Endothelial cell of umbilical vein (primary cell): ENCODE measurements around the gene BTK. TPM values are rescaled to one million over a fixed set of nuclear protein-coding genes. Genes with fewer than 3 reads are reported as not detected.

Source experiments
- BruUV-seq: library from RNA; stranded (reverse); fragments of 400-500 nt; replicated peaks from 2 replicates; lab custom pipeline; 2021; lab: Mats Ljungman, UMichigan
- CTCF ChIA-PET: fragments of 300-600, 350-600 bp; sonication (Branson Sonifier 250); formaldehyde crosslinking; loops from one replicate; lab custom pipeline; 2021; ENCODE audit warnings: antibody characterized with exemption, inconsistent platforms; lab: Charles Lee
- POLR2A ChIA-PET: fragments of 300-600, 350-600 bp; sonication (Branson Sonifier 250); formaldehyde crosslinking; loops from one replicate; lab custom pipeline; 2021; ENCODE audit warnings: antibody characterized with exemption, inconsistent platforms; lab: Charles Lee
- DNase-seq: peaks from one replicate; pipeline ENCODE4 v3.0.0-alpha.2; 2011; ENCODE audit warnings: low read depth, low spot score
- FAIRE-seq: peaks from 2 replicates; lab custom pipeline; 2011; peaks lifted over from hg19 to GRCh38; lab: Jason Lieb, UNC
- H2AFZ ChIP-seq: 2 replicates; pipeline ENCODE4 v1.6.0; 2012; ENCODE audit warnings: low read depth, low read length, control low read depth, inconsistent platforms
- H3K27ac ChIP-seq: 2 replicates; pipeline ENCODE4 v1.5.1; 2011; ENCODE audit warnings: low read depth, mild to moderate bottlenecking, control low read depth, low read length, moderate library complexity; ENCODE audit not compliant: insufficient read depth
- H3K27me3 ChIP-seq, 2 experiments: 2 replicates each; pipeline versions ENCODE4 v1.6.0 to v1.6.1; 2011; ENCODE audit warnings: low read length in 2 of 2, mixed read lengths in 1 of 2; ENCODE audit not compliant: control insufficient read depth in 2 of 2, insufficient read depth in 2 of 2
- H3K36me3 ChIP-seq, 2 experiments: 2 replicates in 1 of 2; 3 replicates in 1 of 2; pipeline ENCODE4 v1.5.1; 2011; ENCODE audit warnings: low read length in 2 of 2, mild to moderate bottlenecking in 1 of 2, moderate library complexity in 1 of 2; ENCODE audit not compliant: control insufficient read depth in 2 of 2, insufficient read depth in 2 of 2; ENCODE audit errors: extremely low read depth in 1 of 2
- H3K4me1 ChIP-seq: 3 replicates; pipeline ENCODE4 v1.5.1; 2011; ENCODE audit warnings: mild to moderate bottlenecking, low read length; ENCODE audit not compliant: control insufficient read depth, insufficient read depth; ENCODE audit errors: extremely low read depth
- H3K4me2 ChIP-seq: 2 replicates; pipeline ENCODE4 v1.6.1; 2011; ENCODE audit warnings: low read length, control low read depth, mixed read lengths; ENCODE audit not compliant: insufficient read depth
- H3K4me3 ChIP-seq, 3 experiments: fragments of 200-600 bp in 1 of 3; sonication (generic), shearing (Covaris generic) in 1 of 3; replicated peaks in 1 of 3; 2 replicates each; pipeline ENCODE4 v1.5.1; 2011 to 2016; ENCODE audit warnings: control low read depth in 3 of 3, low read length in 3 of 3, mild to moderate bottlenecking in 2 of 3, inconsistent platforms in 1 of 3, low read depth in 1 of 3, moderate library complexity in 1 of 3; ENCODE audit not compliant: insufficient read depth in 1 of 3
- H3K79me2 ChIP-seq: 2 replicates; pipeline ENCODE4 v1.6.0; 2012; ENCODE audit warnings: low read length, inconsistent platforms; ENCODE audit not compliant: control insufficient read depth, insufficient read depth
- H3K9ac ChIP-seq: replicated peaks from 2 replicates; pipeline ENCODE3; 2011; ENCODE audit warnings: low read length, control low read depth; ENCODE audit not compliant: insufficient read depth; ENCODE audit errors: extremely low read depth
- H3K9me1 ChIP-seq: replicated peaks from 3 replicates; pipeline ENCODE4 v1.6.0; 2011; ENCODE audit warnings: mild to moderate bottlenecking, low read length; ENCODE audit not compliant: control insufficient read depth, insufficient read depth; ENCODE audit errors: extremely low read depth
- H3K9me3 ChIP-seq: replicated peaks from 2 replicates; pipeline ENCODE4 v1.5.1; 2012; ENCODE audit warnings: low read length, inconsistent platforms; ENCODE audit not compliant: control insufficient read depth, insufficient read depth
- H4K20me1 ChIP-seq: replicated peaks from 2 replicates; pipeline ENCODE3; 2011; ENCODE audit warnings: mild to moderate bottlenecking, low read length; ENCODE audit not compliant: control insufficient read depth, insufficient read depth; ENCODE audit errors: extremely low read depth
- EZH2 ChIP-seq: IDR thresholded peaks from 2 replicates; pipeline ENCODE4 v1.6.1; 2012; ENCODE audit warnings: borderline replicate concordance, low read depth, mild to moderate bottlenecking, moderate library complexity, low read length, inconsistent platforms; ENCODE audit not compliant: severe bottlenecking
- FOS ChIP-seq: IDR thresholded peaks from 2 replicates; pipeline ENCODE4 v1.6.1; 2011; ENCODE audit warnings: mild to moderate bottlenecking, low read length, moderate library complexity, borderline replicate concordance; ENCODE audit not compliant: insufficient read depth
- GATA2 ChIP-seq: IDR thresholded peaks from 2 replicates; pipeline ENCODE4 v1.7.0; 2011; ENCODE audit warnings: low read depth, mild to moderate bottlenecking, moderate library complexity, mixed read lengths, low read length; ENCODE audit not compliant: insufficient read length, insufficient read depth
- JUN ChIP-seq: IDR thresholded peaks from 2 replicates; pipeline ENCODE4 v1.6.1; 2011; ENCODE audit warnings: borderline replicate concordance, low read depth; ENCODE audit not compliant: insufficient read length, insufficient read depth
- MYC ChIP-seq: IDR thresholded peaks from one replicate; pipeline ENCODE4 v1.6.1; 2011; ENCODE audit warnings: mild to moderate bottlenecking, low read depth, low read length
- POLR2A ChIP-seq: IDR thresholded peaks from 2 replicates; pipeline ENCODE4 v1.6.1; 2012; ENCODE audit warnings: low read depth, mild to moderate bottlenecking, control low read depth, low read length
- POLR2AphosphoS5 ChIP-seq: IDR thresholded peaks from 2 replicates; pipeline ENCODE4 v1.6.1; 2012; ENCODE audit warnings: low read depth, mild to moderate bottlenecking, control low read depth, low read length, moderate library complexity; ENCODE audit not compliant: insufficient read depth
- dilution Hi-C: fragments of 300-500 bp; cut with MboI; formaldehyde crosslinking; loops from one replicate; pipeline ENCODE4 v1.15.0; 2019; ENCODE audit warnings: low sequenced_read_pairs; ENCODE audit not compliant: extremely low pct_ligation_motif_present
- intact Hi-C: fragments of 100-400 bp; cut with micrococcal nuclease; formaldehyde crosslinking; loops from one replicate; pipeline ENCODE4 v1.10.0; 2022
- polyA plus RNA-seq, 4 experiments: library from polyadenylated mRNA; depleted of rRNA in 3 of 4; stranded (reverse) in 3 of 4; unstranded in 1 of 4; fragments of >200 nt; gene quantifications; 2 replicates each; pipeline versions ENCODE4 v1.2.1 to v1.2.3, GENCODE V29; 2011 to 2012; ENCODE audit warnings: missing spikeins in 1 of 4
- total RNA-seq: library from RNA; stranded (reverse); gene quantifications from 2 replicates; pipeline ENCODE4 v1.2.3, GENCODE V29; 2021
- TF ChIP-seq, protein P1 (sequence below): IDR thresholded peaks from 2 replicates; pipeline ENCODE4 v1.6.1; 2011; ENCODE audit not compliant: insufficient read depth, insufficient read length
- TF ChIP-seq, protein P2 (sequence below), 2 donors: IDR thresholded peaks; 1 replicate in 1 of 2; 2 replicates in 1 of 2; pipeline ENCODE4 v1.5.1; 2011; ENCODE audit warnings: low read length in 2 of 2, mild to moderate bottlenecking in 2 of 2, moderate library complexity in 2 of 2, control low read depth in 1 of 2, inconsistent platforms in 1 of 2, low read depth in 1 of 2; ENCODE audit not compliant: insufficient read depth in 1 of 2; ENCODE audit errors: extremely low read depth in 1 of 2

The BTK gene
- total and polyA plus RNA-seq, 2 donors (not counting 3 experiments of a cell fraction or from before 2014, with no cell fraction given) = 0.11 to 0.13 TPM

DNA sequence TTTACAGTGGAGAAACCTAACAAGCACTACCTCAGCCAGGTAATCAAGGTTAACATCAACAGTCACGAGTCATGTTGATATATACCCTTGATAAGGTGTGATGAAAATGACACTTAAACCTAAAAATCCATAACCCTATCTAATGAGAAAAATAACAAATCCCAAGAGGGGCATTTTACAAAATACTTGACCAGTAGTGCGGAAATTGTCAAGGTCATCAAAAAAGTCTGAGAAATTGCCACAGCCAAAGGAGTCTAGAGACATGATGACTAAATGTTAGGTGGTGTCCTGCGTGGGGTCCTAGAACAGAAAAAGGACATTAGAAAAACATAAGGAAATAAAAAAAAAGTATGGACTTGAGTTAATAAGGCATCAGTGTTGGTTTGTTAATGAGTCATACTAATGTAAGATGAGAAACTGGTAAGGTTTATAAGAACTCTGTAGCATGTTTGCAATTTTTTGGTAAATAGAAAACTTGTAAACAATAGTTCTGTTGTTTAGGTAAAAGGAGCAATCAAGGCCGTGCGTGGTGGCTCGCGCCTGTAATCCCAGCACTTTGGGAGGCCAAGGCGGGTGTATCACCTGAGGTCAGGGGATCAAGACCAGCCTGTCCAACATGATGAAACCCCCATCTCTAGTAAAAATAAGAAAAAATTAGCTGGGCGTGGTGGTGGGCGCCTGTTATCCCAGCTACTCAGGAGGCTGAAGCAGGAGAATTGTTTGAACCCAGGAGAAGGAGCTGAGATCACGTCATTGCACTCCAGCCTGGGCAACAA is 7.7 kb upstream of the BTK start:
- Histone ChIP-seq H3K4me3 (no peak overlapping the region), H3K4me1 (peaks cover 19% of the 10 kb centered on the region), H3K27ac (no peak overlapping the region), H3K36me3 (no peaks in the 10 kb centered on the region), H3K4me2 (peak overlapping the region; percentile 96), H3K9ac (no peak overlapping the region), H4K20me1 (no peaks in the 10 kb centered on the region), H3K9me3 (no peaks in the 10 kb centered on the region), H3K27me3 (no peaks in the 10 kb centered on the region), H3K79me2 (peaks cover 29% of the 10 kb centered on the region), H3K9me1 (no peaks in the 10 kb centered on the region), H2AFZ (no peak overlapping the region)
- BruUV-seq = no TSS peak
- POLR2A ChIA-PET = no interaction called here
- intact Hi-C loops (loop anchor here (5.0 kb wide), 1 partner anchor 751 kb away; the partner anchor contains the start of gene SRPX2), dilution Hi-C loops (no loop called here)
- TF ChIP-seq POLR2A (peak; percentile 35), FOS (no peak)
- no peak for FAIRE-seq
- CTCF ChIA-PET = no interaction called here
- DNase-seq = no peak

DNA sequence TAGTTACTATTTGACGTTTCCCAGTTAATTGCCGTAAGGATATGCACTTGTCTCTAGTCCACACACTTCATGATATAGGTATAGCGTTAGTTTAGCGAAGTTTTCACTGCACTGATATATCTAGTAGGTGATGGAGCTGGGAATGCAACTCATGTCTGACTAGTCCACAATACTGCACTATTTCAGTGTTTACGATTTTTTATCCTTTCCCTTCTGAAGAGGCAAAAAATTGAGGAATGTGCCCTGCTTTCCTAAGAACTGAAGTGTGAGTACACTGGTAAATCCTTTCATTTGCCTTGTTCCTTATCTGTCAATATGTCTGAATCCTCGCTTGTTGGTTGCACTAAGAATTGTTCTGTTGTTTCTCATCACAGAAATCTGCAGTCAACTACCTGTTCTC is 5.8 kb upstream of the BTK start:
- no peak overlapping the region for H2AFZ ChIP-seq
- CTCF ChIA-PET = no interaction called here
- peak overlapping the region; percentile 96 for H3K9ac ChIP-seq
- H3K9me3 ChIP-seq = no peaks in the 10 kb centered on the region
- FAIRE-seq (no peak), DNase-seq (no peak)
- peak overlapping the region; percentile 61 to 92 (median 87) for H3K4me3 ChIP-seq
- peak overlapping the region; percentile 96 for H3K4me2 ChIP-seq
- peak overlapping the region; percentile 84 for H3K27ac ChIP-seq
- no peaks in the 10 kb centered on the region for H3K9me1 ChIP-seq
- dilution Hi-C loops (no loop called here), intact Hi-C loops (loop anchor here (2.0 to 5.0 kb wide), 2 partner anchors 43 to 750 kb away; partner anchors contain the start of genes SRPX2 and TIMM8A)
- TF ChIP-seq GATA2 (no peak), EZH2 (no peak), FOS (no peak), JUN (no peak), POLR2A (no peak), POLR2AphosphoS5 (no peak), MYC (no peak)
- TF ChIP-seq, protein P1, sequence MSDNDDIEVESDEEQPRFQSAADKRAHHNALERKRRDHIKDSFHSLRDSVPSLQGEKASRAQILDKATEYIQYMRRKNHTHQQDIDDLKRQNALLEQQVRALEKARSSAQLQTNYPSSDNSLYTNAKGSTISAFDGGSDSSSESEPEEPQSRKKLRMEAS = no peak
- TF ChIP-seq, protein P2, sequence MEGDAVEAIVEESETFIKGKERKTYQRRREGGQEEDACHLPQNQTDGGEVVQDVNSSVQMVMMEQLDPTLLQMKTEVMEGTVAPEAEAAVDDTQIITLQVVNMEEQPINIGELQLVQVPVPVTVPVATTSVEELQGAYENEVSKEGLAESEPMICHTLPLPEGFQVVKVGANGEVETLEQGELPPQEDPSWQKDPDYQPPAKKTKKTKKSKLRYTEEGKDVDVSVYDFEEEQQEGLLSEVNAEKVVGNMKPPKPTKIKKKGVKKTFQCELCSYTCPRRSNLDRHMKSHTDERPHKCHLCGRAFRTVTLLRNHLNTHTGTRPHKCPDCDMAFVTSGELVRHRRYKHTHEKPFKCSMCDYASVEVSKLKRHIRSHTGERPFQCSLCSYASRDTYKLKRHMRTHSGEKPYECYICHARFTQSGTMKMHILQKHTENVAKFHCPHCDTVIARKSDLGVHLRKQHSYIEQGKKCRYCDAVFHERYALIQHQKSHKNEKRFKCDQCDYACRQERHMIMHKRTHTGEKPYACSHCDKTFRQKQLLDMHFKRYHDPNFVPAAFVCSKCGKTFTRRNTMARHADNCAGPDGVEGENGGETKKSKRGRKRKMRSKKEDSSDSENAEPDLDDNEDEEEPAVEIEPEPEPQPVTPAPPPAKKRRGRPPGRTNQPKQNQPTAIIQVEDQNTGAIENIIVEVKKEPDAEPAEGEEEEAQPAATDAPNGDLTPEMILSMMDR (IDR thresholded peaks at IDR 0.05; ENCODE audit: extremely low read depth in 1 of 2, insufficient read depth in 1 of 2, low read depth in 1 of 2, low read length in 2 of 2) = no peak
- H3K27me3 ChIP-seq = no peaks in the 10 kb centered on the region
- H3K36me3 ChIP-seq = no peaks in the 10 kb centered on the region
- peaks cover 29% of the 10 kb centered on the region for H3K79me2 ChIP-seq
- POLR2A ChIA-PET = interaction anchor here (1.4 kb wide), 1 partner anchor 158 kb away, joined by 3 read pairs; the partner anchor contains the start of gene ARMCX1
- H3K4me1 ChIP-seq = peaks cover 19% of the 10 kb centered on the region
- H4K20me1 ChIP-seq = no peaks in the 10 kb centered on the region
- no TSS peak for BruUV-seq
